ENCODE measurements around the gene LRP2BP. TPM values are rescaled to one million over a fixed set of nuclear protein-coding genes. Genes with fewer than 3 reads are reported as not detected.

LRP2BP gene
- total and polyA plus RNA-seq, 4 donors = 0.09 to 0.64 (median 0.20) TPM

DNA sequence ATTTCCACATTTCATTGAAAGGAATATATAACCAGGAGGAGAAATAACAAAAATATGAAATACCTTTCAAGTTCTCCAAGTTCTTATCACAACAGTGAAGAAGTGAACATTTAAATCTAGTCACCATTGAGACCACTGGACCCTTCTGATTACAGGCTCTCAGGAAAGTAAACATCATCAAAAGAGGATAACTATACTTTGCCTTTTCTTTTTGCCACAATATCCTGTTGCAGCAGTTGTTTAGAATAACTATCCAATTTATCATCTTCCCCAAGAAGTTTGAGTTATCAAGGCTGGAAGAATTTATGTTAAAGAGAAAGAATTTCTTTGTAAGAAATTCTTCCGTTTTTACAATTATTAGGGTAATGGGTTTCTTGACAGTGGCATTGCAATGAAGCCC, 3.6 kb downstream of the LRP2BP start (continued):
- TF ChIP-seq REST (IDR thresholded peaks at IDR 0.05) = no peak
- TF ChIP-seq, protein P1, sequence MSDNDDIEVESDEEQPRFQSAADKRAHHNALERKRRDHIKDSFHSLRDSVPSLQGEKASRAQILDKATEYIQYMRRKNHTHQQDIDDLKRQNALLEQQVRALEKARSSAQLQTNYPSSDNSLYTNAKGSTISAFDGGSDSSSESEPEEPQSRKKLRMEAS (IDR thresholded peaks at IDR 0.05) = no peak

- Histone ChIP-seq H3K36me3 (ENCODE audit: control insufficient read depth in 4 of 4, insufficient read depth in 3 of 4, low read depth in 1 of 4, low read length in 3 of 4) (no peaks in the 10 kb centered on the region), H3K4me3 (ENCODE audit: low read depth in 1 of 3, low read length in 3 of 3) (no peak overlapping the region), H3K27me3 (ENCODE audit: control insufficient read depth in 4 of 4, insufficient read depth in 4 of 4, low read length in 3 of 4) (no peaks in the 10 kb centered on the region), H3K27ac (ENCODE audit: low read depth in 1 of 2, low read length in 2 of 2) (no peak overlapping the region), H3K9me3 (ENCODE audit: control insufficient read depth in 4 of 4, low read length in 3 of 4) (no peaks in the 10 kb centered on the region), H3K9ac (ENCODE audit: low read depth in 1 of 2, low read length in 2 of 2) (no peak overlapping the region), H3K4me1 (ENCODE audit: control insufficient read depth in 4 of 4, insufficient read depth in 4 of 4, low read length in 3 of 4) (no peaks in the 10 kb centered on the region)
- TF ChIP-seq ZBTB33 (IDR thresholded peaks at IDR 0.05) (no peak), ATF3 (IDR thresholded peaks at IDR 0.05) (no peak), SP1 (IDR thresholded peaks at IDR 0.05) (no peak), YY1 (IDR thresholded peaks at IDR 0.05) (no peak), NR2F2 (IDR thresholded peaks at IDR 0.05) (no peak), FOXA1 (IDR thresholded peaks at IDR 0.05) (no peak), JUND (IDR thresholded peaks at IDR 0.05) (no peak), HNF4G (IDR thresholded peaks at IDR 0.05) (no peak), EGR1 (IDR thresholded peaks at IDR 0.05; ENCODE audit: low read depth in 2 of 2) (no peak), REST (IDR thresholded peaks at IDR 0.05) (no peak), HNF4A (conservative IDR thresholded peaks at IDR 0.05) (no peak), TAF1 (conservative IDR thresholded peaks at IDR 0.05) (no peak), RXRA (IDR thresholded peaks at IDR 0.05) (no peak), FOXA2 (IDR thresholded peaks at IDR 0.05) (no peak), RAD21 (IDR thresholded peaks at IDR 0.05) (no peak)
- TF ChIP-seq, protein P2, sequence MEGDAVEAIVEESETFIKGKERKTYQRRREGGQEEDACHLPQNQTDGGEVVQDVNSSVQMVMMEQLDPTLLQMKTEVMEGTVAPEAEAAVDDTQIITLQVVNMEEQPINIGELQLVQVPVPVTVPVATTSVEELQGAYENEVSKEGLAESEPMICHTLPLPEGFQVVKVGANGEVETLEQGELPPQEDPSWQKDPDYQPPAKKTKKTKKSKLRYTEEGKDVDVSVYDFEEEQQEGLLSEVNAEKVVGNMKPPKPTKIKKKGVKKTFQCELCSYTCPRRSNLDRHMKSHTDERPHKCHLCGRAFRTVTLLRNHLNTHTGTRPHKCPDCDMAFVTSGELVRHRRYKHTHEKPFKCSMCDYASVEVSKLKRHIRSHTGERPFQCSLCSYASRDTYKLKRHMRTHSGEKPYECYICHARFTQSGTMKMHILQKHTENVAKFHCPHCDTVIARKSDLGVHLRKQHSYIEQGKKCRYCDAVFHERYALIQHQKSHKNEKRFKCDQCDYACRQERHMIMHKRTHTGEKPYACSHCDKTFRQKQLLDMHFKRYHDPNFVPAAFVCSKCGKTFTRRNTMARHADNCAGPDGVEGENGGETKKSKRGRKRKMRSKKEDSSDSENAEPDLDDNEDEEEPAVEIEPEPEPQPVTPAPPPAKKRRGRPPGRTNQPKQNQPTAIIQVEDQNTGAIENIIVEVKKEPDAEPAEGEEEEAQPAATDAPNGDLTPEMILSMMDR (IDR thresholded peaks at IDR 0.05; ENCODE audit: low read depth, low read length, missing input control) = no peak
- TF ChIP-seq, protein P1 (IDR thresholded peaks at IDR 0.05) = no peak
- no peak for DNase-seq (ENCODE audit: low spot score)
- WGBS = 94% methylated on average over 6 of the region's 6 CpGs
Measured at GRCh38 chr4:185390941-185391340, 4.8 kb downstream of the LRP2BP start.

Measured in liver (tissue), 9 donors.